Measurements from ENCODE around the gene GPATCH3.

Gene GPATCH3

GRCh38 chr1:26913754-26914619 is 13.7 kb upstream of the GPATCH3 start, which contains the start of gene NR0B2:
Gene NR0B2, minus strand, starts transcription at chr1:26913975. Its CDS starts 35 bp downstream, at chr1:26913940.
- no peaks in the 10 kb centered on the region for H3K9me3 ChIP-seq (ENCODE audit: control insufficient read depth, insufficient read depth, low read length)
- no peak for DNase-seq (ENCODE audit: low read depth, low spot score)
- WGBS (ENCODE audit: insufficient coverage, insufficient read length): no CpG with 5 or more reads among the region's 16 CpGs
- H3K27me3 ChIP-seq (ENCODE audit: control insufficient read depth, insufficient read depth, low read length): no peaks in the 10 kb centered on the region
- no peaks in the 10 kb centered on the region for H3K36me3 ChIP-seq (ENCODE audit: control insufficient read depth, insufficient read depth, low read length)
- H3K27ac ChIP-seq (ENCODE audit: low read length): no peak within 1 kb of the TSS
- H3K4me1 ChIP-seq (ENCODE audit: control insufficient read depth, insufficient read depth, low read length): no peaks in the 10 kb centered on the region
- no peak within 1 kb of the TSS for H3K4me3 ChIP-seq (ENCODE audit: low read length)

- Histone ChIP-seq H3K36me3 (ENCODE audit: control insufficient read depth, insufficient read depth, low read length) (no peaks in the 10 kb centered on the region), H3K27me3 (ENCODE audit: control insufficient read depth, insufficient read depth, low read length) (no peaks in the 10 kb centered on the region), H3K4me3 (ENCODE audit: low read length) (no peak overlapping the region), H3K27ac (ENCODE audit: low read length) (no peak overlapping the region), H3K9me3 (ENCODE audit: control insufficient read depth, insufficient read depth, low read length) (no peaks in the 10 kb centered on the region), H3K4me1 (ENCODE audit: control insufficient read depth, insufficient read depth, low read length) (no peaks in the 10 kb centered on the region)
- no peak for DNase-seq (ENCODE audit: low read depth, low spot score)
- no CpG with 5 or more reads among the region's 5 CpGs for WGBS (ENCODE audit: insufficient coverage, insufficient read length)
Measured at GRCh38 chr1:26913389-26913753, 13.1 kb upstream of the GPATCH3 start.

GRCh38 chr1:26912147-26912490 is 11.9 kb upstream of the GPATCH3 start:
- no peak for DNase-seq (ENCODE audit: low read depth, low spot score)
- WGBS (ENCODE audit: insufficient coverage, insufficient read length): no CpG with 5 or more reads among the region's 2 CpGs
- Histone ChIP-seq H3K4me1 (ENCODE audit: control insufficient read depth, insufficient read depth, low read length) (no peaks in the 10 kb centered on the region), H3K36me3 (ENCODE audit: control insufficient read depth, insufficient read depth, low read length) (no peaks in the 10 kb centered on the region), H3K9me3 (ENCODE audit: control insufficient read depth, insufficient read depth, low read length) (no peaks in the 10 kb centered on the region), H3K27me3 (ENCODE audit: control insufficient read depth, insufficient read depth, low read length) (no peaks in the 10 kb centered on the region), H3K4me3 (ENCODE audit: low read length) (no peak overlapping the region), H3K27ac (ENCODE audit: low read length) (no peak overlapping the region)

- no peak for DNase-seq (ENCODE audit: low read depth, low spot score)
- H3K4me3 ChIP-seq (ENCODE audit: low read length): no peak overlapping the region
- no peaks in the 10 kb centered on the region for H3K27me3 ChIP-seq (ENCODE audit: control insufficient read depth, insufficient read depth, low read length)
- H3K27ac ChIP-seq (ENCODE audit: low read length): no peak overlapping the region
- H3K9me3 ChIP-seq (ENCODE audit: control insufficient read depth, insufficient read depth, low read length): no peaks in the 10 kb centered on the region
- no peaks in the 10 kb centered on the region for H3K36me3 ChIP-seq (ENCODE audit: control insufficient read depth, insufficient read depth, low read length)
- no CpG with 5 or more reads among the region's 8 CpGs for WGBS (ENCODE audit: insufficient coverage, insufficient read length)
- no peaks in the 10 kb centered on the region for H3K4me1 ChIP-seq (ENCODE audit: control insufficient read depth, insufficient read depth, low read length)
Measured at GRCh38 chr1:26911399-26912146, 11.3 kb upstream of the GPATCH3 start.

- no peaks in the 10 kb centered on the region for H3K9me3 ChIP-seq (ENCODE audit: control insufficient read depth, insufficient read depth, low read length)
- no peak overlapping the region for H3K27ac ChIP-seq (ENCODE audit: low read length)
- no CpG with 5 or more reads among the region's 4 CpGs for whole genome bisulfite sequencing (ENCODE audit: insufficient coverage, insufficient read length)
- DNase-seq (ENCODE audit: low read depth, low spot score): no peak
- H3K27me3 ChIP-seq (ENCODE audit: control insufficient read depth, insufficient read depth, low read length): no peaks in the 10 kb centered on the region
- H3K4me1 ChIP-seq (ENCODE audit: control insufficient read depth, insufficient read depth, low read length): no peaks in the 10 kb centered on the region
- no peaks in the 10 kb centered on the region for H3K36me3 ChIP-seq (ENCODE audit: control insufficient read depth, insufficient read depth, low read length)
- H3K4me3 ChIP-seq (ENCODE audit: low read length): no peak overlapping the region
Measured at GRCh38 chr1:26910343-26911160, 10.3 kb upstream of the GPATCH3 start.

GRCh38 chr1:26909951-26910342 is 9.7 kb upstream of the GPATCH3 start:
- Histone ChIP-seq H3K27ac (ENCODE audit: low read length) (no peak overlapping the region), H3K36me3 (ENCODE audit: control insufficient read depth, insufficient read depth, low read length) (no peaks in the 10 kb centered on the region), H3K4me3 (ENCODE audit: low read length) (no peak overlapping the region), H3K27me3 (ENCODE audit: control insufficient read depth, insufficient read depth, low read length) (no peaks in the 10 kb centered on the region), H3K9me3 (ENCODE audit: control insufficient read depth, insufficient read depth, low read length) (no peaks in the 10 kb centered on the region), H3K4me1 (ENCODE audit: control insufficient read depth, insufficient read depth, low read length) (no peaks in the 10 kb centered on the region)
- no peak for DNase-seq (ENCODE audit: low read depth, low spot score)
- no CpG with 5 or more reads among the region's 3 CpGs for WGBS (ENCODE audit: insufficient coverage, insufficient read length)

GRCh38 chr1:26907071-26907917 is 7.0 kb upstream of the GPATCH3 start:
- no peak for DNase-seq (ENCODE audit: low read depth, low spot score)
- no peak overlapping the region for H3K27ac ChIP-seq (ENCODE audit: low read length)
- WGBS (ENCODE audit: insufficient coverage, insufficient read length): no CpG with 5 or more reads among the region's 6 CpGs
- H3K4me1 ChIP-seq (ENCODE audit: control insufficient read depth, insufficient read depth, low read length): no peaks in the 10 kb centered on the region
- H3K27me3 ChIP-seq (ENCODE audit: control insufficient read depth, insufficient read depth, low read length): no peaks in the 10 kb centered on the region
- no peaks in the 10 kb centered on the region for H3K36me3 ChIP-seq (ENCODE audit: control insufficient read depth, insufficient read depth, low read length)
- H3K4me3 ChIP-seq (ENCODE audit: low read length): no peak overlapping the region
- H3K9me3 ChIP-seq (ENCODE audit: control insufficient read depth, insufficient read depth, low read length): no peaks in the 10 kb centered on the region

- WGBS (ENCODE audit: insufficient coverage, insufficient read length): no CpG with 5 or more reads among the region's 18 CpGs
- no peaks in the 10 kb centered on the region for H3K9me3 ChIP-seq (ENCODE audit: control insufficient read depth, insufficient read depth, low read length)
- DNase-seq (ENCODE audit: low read depth, low spot score): no peak
- 0 out of 2 replicates have a peak, but pooled peaks cover 6% of the 10 kb centered on the region for H3K36me3 ChIP-seq (ENCODE audit: control insufficient read depth, insufficient read depth, low read length)
- no peak overlapping the region for H3K27ac ChIP-seq (ENCODE audit: low read length)
- no peaks in the 10 kb centered on the region for H3K4me1 ChIP-seq (ENCODE audit: control insufficient read depth, insufficient read depth, low read length)
- H3K27me3 ChIP-seq (ENCODE audit: control insufficient read depth, insufficient read depth, low read length): no peaks in the 10 kb centered on the region
- H3K4me3 ChIP-seq (ENCODE audit: low read length): peak overlapping the region; percentile 91; the same call in 1 of the 2 replicates
Measured at GRCh38 chr1:26900815-26901511, 696 bp upstream of the GPATCH3 start.

- Histone ChIP-seq H3K4me1 (ENCODE audit: control insufficient read depth, insufficient read depth, low read length) (no peaks in the 10 kb centered on the region), H3K4me3 (ENCODE audit: low read length) (no peak overlapping the region), H3K27ac (ENCODE audit: low read length) (no peak overlapping the region), H3K36me3 (ENCODE audit: control insufficient read depth, insufficient read depth, low read length) (peaks cover 18% of the 10 kb centered on the region), H3K27me3 (ENCODE audit: control insufficient read depth, insufficient read depth, low read length) (no peaks in the 10 kb centered on the region), H3K9me3 (ENCODE audit: control insufficient read depth, insufficient read depth, low read length) (no peaks in the 10 kb centered on the region)
- no peak for DNase-seq (ENCODE audit: low read depth, low spot score)
- WGBS (ENCODE audit: insufficient coverage, insufficient read length): no CpG with 5 or more reads among the region's 9 CpGs
Measured at GRCh38 chr1:26897351-26897750, 2.9 kb downstream of the GPATCH3 start.
